ENCODE data around the gene ANO7. TPM values are rescaled to one million over a fixed set of nuclear protein-coding genes. Genes with fewer than 3 reads are reported as not detected.

ANO7 gene
- total RNA-seq, 6 donors from 2014 or later: 0.30 to 1.3 (median 1.1) TPM

DNA sequence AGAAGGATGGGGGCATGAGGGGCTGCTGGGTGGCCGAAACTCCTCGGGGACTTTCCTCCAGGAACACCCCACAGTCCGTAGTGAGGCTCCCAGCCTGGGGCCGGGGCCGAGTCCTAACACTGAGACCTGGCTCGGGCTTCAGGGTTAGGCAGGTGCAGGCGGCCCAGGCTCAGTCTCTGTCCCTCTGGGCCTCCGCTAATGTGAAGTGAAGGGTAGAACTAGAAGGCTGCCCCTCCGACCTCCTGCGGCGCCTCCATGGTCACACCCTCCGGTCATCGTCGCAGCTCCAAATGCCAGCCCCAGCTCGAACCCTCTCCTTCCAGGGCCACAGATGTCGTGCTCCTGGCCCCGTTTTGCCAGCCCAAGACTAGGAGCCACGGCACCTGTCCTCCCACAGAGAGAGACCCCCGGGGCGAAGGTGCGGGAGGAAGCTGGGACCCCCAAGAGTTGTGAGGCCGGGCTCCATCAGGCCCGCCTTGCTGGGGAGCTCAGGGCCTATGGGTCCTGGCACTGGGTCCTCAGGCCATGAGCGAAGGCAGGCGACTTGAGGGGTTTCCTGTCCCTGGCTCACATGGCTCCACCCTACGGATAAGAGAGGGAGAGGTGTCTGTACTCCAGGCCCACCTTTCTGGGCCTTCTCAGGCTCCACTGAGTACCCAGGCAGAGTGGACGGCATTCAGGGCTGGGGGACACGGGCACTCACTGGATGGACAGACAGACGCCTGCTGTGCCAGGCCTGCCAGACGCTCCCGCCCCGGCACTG, 797 bp downstream of the ANO7 start:
- Histone ChIP-seq H3K9me3 (no peaks in the 10 kb centered on the region), H3K4me1 (no peaks in the 10 kb centered on the region), H3K27me3 (no peaks in the 10 kb centered on the region), H3K36me3 (no peaks in the 10 kb centered on the region), H3K27ac (no peak overlapping the region), H3K4me3 (no peak overlapping the region)
- ATAC-seq (ENCODE audit: low FRiP score in 2 of 2) (peak in 1 of 2 donors; percentile 1), DNase-seq (peak in 1 of 2 donors; percentile 65)
- TF ChIP-seq POLR2AphosphoS5 (IDR thresholded peaks at IDR 0.05) (no peak), EP300 (IDR thresholded peaks at IDR 0.05) (no peak), POLR2A (IDR thresholded peaks at IDR 0.05) (no peak)
- TF ChIP-seq, protein P1, sequence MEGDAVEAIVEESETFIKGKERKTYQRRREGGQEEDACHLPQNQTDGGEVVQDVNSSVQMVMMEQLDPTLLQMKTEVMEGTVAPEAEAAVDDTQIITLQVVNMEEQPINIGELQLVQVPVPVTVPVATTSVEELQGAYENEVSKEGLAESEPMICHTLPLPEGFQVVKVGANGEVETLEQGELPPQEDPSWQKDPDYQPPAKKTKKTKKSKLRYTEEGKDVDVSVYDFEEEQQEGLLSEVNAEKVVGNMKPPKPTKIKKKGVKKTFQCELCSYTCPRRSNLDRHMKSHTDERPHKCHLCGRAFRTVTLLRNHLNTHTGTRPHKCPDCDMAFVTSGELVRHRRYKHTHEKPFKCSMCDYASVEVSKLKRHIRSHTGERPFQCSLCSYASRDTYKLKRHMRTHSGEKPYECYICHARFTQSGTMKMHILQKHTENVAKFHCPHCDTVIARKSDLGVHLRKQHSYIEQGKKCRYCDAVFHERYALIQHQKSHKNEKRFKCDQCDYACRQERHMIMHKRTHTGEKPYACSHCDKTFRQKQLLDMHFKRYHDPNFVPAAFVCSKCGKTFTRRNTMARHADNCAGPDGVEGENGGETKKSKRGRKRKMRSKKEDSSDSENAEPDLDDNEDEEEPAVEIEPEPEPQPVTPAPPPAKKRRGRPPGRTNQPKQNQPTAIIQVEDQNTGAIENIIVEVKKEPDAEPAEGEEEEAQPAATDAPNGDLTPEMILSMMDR (IDR thresholded peaks at IDR 0.05): no peak
- 93 to 100% methylated on average over 5 to 31 of the region's 32 CpGs for WGBS, 2 donors

DNA sequence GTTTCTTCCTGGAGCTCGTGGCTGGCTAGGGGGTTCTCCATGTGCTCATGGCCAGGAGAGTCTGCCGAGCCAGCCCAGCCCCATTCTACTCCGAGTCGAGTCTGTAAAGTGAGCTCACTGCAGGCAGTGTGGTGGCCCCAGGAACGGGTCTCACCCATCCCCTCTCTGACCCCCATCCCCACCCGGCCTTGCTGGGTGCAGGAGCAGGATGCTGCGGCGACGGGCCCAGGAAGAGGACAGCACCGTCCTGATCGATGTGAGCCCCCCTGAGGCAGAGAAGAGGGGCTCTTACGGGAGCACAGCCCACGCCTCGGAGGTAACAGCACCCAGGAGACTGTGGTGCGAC, 1.4 kb downstream of the ANO7 start:
- H3K27ac ChIP-seq: no peak overlapping the region
- H3K4me1 ChIP-seq: no peaks in the 10 kb centered on the region
- H3K4me3 ChIP-seq: no peak overlapping the region
- H3K27me3 ChIP-seq: no peaks in the 10 kb centered on the region
- H3K9me3 ChIP-seq: no peaks in the 10 kb centered on the region
- no peaks in the 10 kb centered on the region for H3K36me3 ChIP-seq
- ATAC-seq (ENCODE audit: low FRiP score in 2 of 2): no peak
- TF ChIP-seq POLR2AphosphoS5 (IDR thresholded peaks at IDR 0.05): no peak
- TF ChIP-seq, protein P1 (IDR thresholded peaks at IDR 0.05): no peak
- no peak for TF ChIP-seq POLR2A (IDR thresholded peaks at IDR 0.05)
- TF ChIP-seq EP300 (IDR thresholded peaks at IDR 0.05): no peak
- 81% methylated on average over 15 of the region's 15 CpGs; no CpG with 5 or more reads in 1 of the 2 donors for WGBS, 2 donors
- DNase-seq: no peak

DNA sequence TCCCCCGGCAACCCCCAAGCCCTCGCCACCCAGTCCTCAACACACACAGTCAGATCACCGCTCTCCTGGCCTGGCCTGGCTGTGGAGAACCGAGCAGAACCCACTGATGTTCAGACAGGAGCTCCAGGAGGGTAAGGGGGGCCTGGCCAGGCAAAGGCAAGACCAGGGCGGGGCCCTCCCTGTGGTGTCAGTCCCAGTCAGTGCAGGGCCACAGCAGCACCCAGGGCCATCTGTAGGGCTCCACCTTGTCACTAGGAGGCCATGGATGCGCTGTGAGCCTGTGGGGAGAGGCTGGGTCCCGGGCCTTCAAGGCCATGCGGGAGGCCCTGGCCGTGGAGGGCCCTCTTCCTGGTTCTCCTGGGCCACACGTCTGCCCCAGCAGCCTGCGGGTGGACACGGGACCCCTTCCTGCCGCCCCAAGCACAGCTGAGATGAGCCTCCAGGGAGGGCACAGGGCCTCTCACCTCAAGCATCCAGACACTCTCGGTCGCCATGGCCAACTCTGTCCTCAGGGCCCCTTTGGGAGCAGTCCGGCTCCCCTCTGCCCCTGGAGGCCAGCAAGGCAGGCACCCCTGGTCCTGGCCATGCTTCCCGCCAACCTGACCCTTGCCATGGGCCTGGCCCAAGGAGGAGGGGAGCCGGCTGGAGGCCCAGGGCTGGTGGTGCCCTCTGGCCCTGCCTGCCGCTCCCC, 2.0 kb downstream of the ANO7 start:
- no peaks in the 10 kb centered on the region for H3K27me3 ChIP-seq
- no peaks in the 10 kb centered on the region for H3K9me3 ChIP-seq
- H3K4me1 ChIP-seq: no peaks in the 10 kb centered on the region
- peak in 1 of 2 donors; percentile 76 for DNase-seq
- 87 to 93% methylated on average over 9 to 13 of the region's 19 CpGs for WGBS, 2 donors
- no peak overlapping the region for H3K4me3 ChIP-seq
- H3K27ac ChIP-seq: no peak overlapping the region
- no peaks in the 10 kb centered on the region for H3K36me3 ChIP-seq
- ATAC-seq (ENCODE audit: low FRiP score in 2 of 2): peak; percentile 20 to 28
- TF ChIP-seq EP300 (IDR thresholded peaks at IDR 0.05) (no peak), POLR2A (IDR thresholded peaks at IDR 0.05) (no peak), POLR2AphosphoS5 (IDR thresholded peaks at IDR 0.05) (no peak)
- TF ChIP-seq, protein P1 (IDR thresholded peaks at IDR 0.05): no peak

DNA sequence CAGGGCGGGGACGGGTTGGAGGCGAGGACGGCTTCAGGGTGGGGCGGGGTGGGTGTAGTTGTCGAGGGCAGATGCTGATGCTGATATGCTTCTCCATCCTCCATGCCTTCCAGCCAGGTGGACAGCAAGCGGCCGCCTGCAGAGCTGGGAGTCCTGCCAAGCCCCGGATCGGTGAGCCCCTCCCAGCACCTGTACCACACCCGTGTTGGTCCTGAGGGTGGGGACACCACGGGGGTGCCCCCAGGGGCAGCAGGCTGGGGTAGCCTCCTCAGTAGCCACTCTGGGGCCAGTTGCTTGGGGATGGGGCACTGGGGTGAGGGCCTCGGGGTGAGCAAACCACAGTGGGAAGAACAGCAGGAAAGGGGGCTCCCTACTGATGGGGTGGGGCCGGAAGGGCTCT, 2.6 kb downstream of the ANO7 start:
- Histone ChIP-seq H3K4me1 (no peaks in the 10 kb centered on the region), H3K27me3 (no peaks in the 10 kb centered on the region), H3K27ac (no peak overlapping the region), H3K4me3 (no peak overlapping the region), H3K36me3 (no peaks in the 10 kb centered on the region), H3K9me3 (no peaks in the 10 kb centered on the region)
- ATAC-seq (ENCODE audit: low FRiP score in 2 of 2) (no peak), DNase-seq (no peak)
- no peak for TF ChIP-seq POLR2A (IDR thresholded peaks at IDR 0.05)
- TF ChIP-seq, protein P1 (IDR thresholded peaks at IDR 0.05): no peak
- no peak for TF ChIP-seq POLR2AphosphoS5 (IDR thresholded peaks at IDR 0.05)
- TF ChIP-seq EP300 (IDR thresholded peaks at IDR 0.05): no peak
- 60 to 68% methylated on average over 1 to 13 of the region's 14 CpGs for WGBS, 2 donors
